Caco-2 (cell line): Measurements from ENCODE around the gene ABCD4. TPM values are rescaled to one million over a fixed set of nuclear protein-coding genes. Genes with fewer than 3 reads are reported as not detected.

Experiments
- BruUV-seq: library from RNA; stranded (reverse); fragments of 400-500 nt; replicated peaks from 2 replicates; lab custom pipeline; 2021; lab: Mats Ljungman, UMichigan
- CTCF ChIA-PET: fragments of 300-600 bp; sonication (Branson Sonifier 250); formaldehyde crosslinking; loops from one replicate; lab custom pipeline; 2022; ENCODE audit warnings: antibody characterized with exemption; lab: Charles Lee
- POLR2A ChIA-PET: fragments of 300-600 bp; sonication (Branson Sonifier 250); formaldehyde crosslinking; loops from one replicate; lab custom pipeline; 2022; ENCODE audit warnings: antibody characterized with exemption; lab: Charles Lee
- DNase-seq, 2 experiments: peaks; one replicate each; pipeline versions ENCODE4 v3.0.0 to v3.0.0-alpha.2; 2020 to 2022
- H3K27me3 ChIP-seq: replicated peaks from 2 replicates; pipeline ENCODE4 v1.6.0; 2011; ENCODE audit warnings: low read length; ENCODE audit not compliant: control insufficient read depth, insufficient read depth
- H3K36me3 ChIP-seq: 2 replicates; pipeline ENCODE4 v1.5.1; 2011; ENCODE audit warnings: low read length; ENCODE audit not compliant: control insufficient read depth, insufficient read depth
- H3K4me1 ChIP-seq: fragments of 250-450 bp; sonication (Bioruptor Pico); 2 replicates; pipeline ENCODE4 v1.5.1; 2020; ENCODE audit warnings: mild to moderate bottlenecking
- H3K4me3 ChIP-seq: 2 replicates; pipeline ENCODE4 v1.5.1; 2011; ENCODE audit warnings: low read depth, mild to moderate bottlenecking, control low read depth, low read length
- H3K9me3 ChIP-seq: fragments of 250-450 bp; sonication (Bioruptor Pico); 2 replicates; pipeline ENCODE4 v1.5.1; 2020; ENCODE audit warnings: mild to moderate bottlenecking, moderate library complexity
- H3K27ac Mint-ChIP-seq: one replicate; pipeline ENCODE4 v1.8.0; 2022; ENCODE audit warnings: mixed read lengths; ENCODE audit not compliant: unreplicated experiment
- H3K27me3 Mint-ChIP-seq: one replicate; pipeline ENCODE4 v1.8.0; 2022; ENCODE audit warnings: mixed read lengths; ENCODE audit not compliant: insufficient read depth, unreplicated experiment
- H3K36me3 Mint-ChIP-seq: one replicate; pipeline ENCODE4 v1.8.0; 2022; ENCODE audit warnings: mild to moderate bottlenecking, mixed read lengths; ENCODE audit not compliant: insufficient read depth, unreplicated experiment
- H3K4me1 Mint-ChIP-seq: one replicate; pipeline ENCODE4 v1.8.0; 2022; ENCODE audit warnings: low read depth, mixed read lengths; ENCODE audit not compliant: unreplicated experiment
- H3K4me3 Mint-ChIP-seq: one replicate; pipeline ENCODE4 v1.8.0; 2022; ENCODE audit warnings: mild to moderate bottlenecking, moderate library complexity, mixed read lengths; ENCODE audit not compliant: unreplicated experiment
- H3K9me3 Mint-ChIP-seq: one replicate; pipeline ENCODE4 v1.8.0; 2022; ENCODE audit warnings: mixed read lengths; ENCODE audit not compliant: unreplicated experiment
- intact Hi-C: fragments of 100-400 bp; cut with micrococcal nuclease; formaldehyde crosslinking; loops from one replicate; pipeline ENCODE4 v1.10.0; 2022; ENCODE audit not compliant: unreplicated experiment
- total RNA-seq: library from RNA; stranded (reverse); gene quantifications from 2 replicates; pipeline ENCODE4 v1.2.3, GENCODE V29; 2022
- TF ChIP-seq, protein P1 (sequence below), 2 experiments: fragments of 200-600 bp in 1 of 2; IDR thresholded peaks; 1 replicate in 1 of 2; 2 replicates in 1 of 2; pipeline versions ENCODE4 v1.5.1 to v1.8.0; 2011 to 2022; ENCODE audit warnings: antibody characterized with exemption in 1 of 2, control low read depth in 1 of 2, inconsistent platforms in 1 of 2, low read depth in 1 of 2, low read length in 1 of 2, mild to moderate bottlenecking in 1 of 2, moderate library complexity in 1 of 2; ENCODE audit not compliant: insufficient read depth in 1 of 2, severe bottlenecking in 1 of 2, unreplicated experiment in 1 of 2

Gene ABCD4
- total RNA-seq, 1 experiment from 2014 or later: 82.1 TPM

DNA sequence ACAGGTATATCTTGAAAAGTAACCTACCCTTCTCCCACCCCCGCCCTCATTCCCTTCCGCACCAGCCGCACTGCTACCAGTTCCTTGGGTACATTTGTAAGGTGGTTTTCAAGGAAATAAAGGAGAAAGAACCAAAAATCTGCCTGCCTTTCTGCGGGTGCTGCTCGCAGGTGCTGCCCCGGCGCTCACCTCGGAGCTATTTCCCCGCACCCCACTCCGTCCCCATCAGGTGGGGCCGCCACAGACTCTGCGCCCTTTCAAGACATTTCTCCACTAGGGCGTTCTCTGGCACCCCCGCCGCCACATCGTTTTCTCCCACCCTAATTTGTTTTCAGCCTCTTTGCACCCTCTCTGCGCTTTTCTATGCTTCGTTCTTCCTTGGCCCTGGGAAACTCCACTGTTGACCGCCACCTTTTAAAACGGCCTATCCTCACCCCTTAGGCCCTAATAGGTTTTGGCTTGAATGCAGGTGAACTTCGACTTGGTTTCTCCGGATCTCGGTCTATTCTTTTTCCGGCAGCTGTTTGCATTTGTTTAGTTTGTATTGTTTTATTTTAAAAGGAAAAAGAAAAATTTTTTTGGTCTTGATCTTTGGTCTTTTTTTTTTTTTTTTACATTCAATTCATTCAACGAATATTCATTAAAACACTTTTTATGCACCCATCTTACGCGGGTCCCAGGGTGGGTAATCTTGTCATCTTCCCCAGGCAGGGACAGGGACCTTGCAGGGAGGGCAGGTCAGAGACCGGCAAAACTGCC, 60.5 kb downstream of the ABCD4 start:
- H3K9me3 Mint-ChIP-seq: no peaks in the 10 kb centered on the region
- H3K4me3 Mint-ChIP-seq: no peak overlapping the region
- CTCF ChIA-PET: no interaction called here
- Histone ChIP-seq H3K36me3 (no peaks in the 10 kb centered on the region), H3K9me3 (no peaks in the 10 kb centered on the region), H3K4me3 (no peak overlapping the region), H3K4me1 (no peaks in the 10 kb centered on the region), H3K27me3 (no peaks in the 10 kb centered on the region; the same call in 1 of the 2 replicates)
- intact Hi-C loops: no loop called here
- H3K4me1 Mint-ChIP-seq: no peaks in the 10 kb centered on the region
- TF ChIP-seq, protein P1, sequence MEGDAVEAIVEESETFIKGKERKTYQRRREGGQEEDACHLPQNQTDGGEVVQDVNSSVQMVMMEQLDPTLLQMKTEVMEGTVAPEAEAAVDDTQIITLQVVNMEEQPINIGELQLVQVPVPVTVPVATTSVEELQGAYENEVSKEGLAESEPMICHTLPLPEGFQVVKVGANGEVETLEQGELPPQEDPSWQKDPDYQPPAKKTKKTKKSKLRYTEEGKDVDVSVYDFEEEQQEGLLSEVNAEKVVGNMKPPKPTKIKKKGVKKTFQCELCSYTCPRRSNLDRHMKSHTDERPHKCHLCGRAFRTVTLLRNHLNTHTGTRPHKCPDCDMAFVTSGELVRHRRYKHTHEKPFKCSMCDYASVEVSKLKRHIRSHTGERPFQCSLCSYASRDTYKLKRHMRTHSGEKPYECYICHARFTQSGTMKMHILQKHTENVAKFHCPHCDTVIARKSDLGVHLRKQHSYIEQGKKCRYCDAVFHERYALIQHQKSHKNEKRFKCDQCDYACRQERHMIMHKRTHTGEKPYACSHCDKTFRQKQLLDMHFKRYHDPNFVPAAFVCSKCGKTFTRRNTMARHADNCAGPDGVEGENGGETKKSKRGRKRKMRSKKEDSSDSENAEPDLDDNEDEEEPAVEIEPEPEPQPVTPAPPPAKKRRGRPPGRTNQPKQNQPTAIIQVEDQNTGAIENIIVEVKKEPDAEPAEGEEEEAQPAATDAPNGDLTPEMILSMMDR (IDR thresholded peaks at IDR 0.05; ENCODE audit: insufficient read depth in 1 of 2, low read depth in 1 of 2, low read length in 1 of 2, severe bottlenecking in 1 of 2, unreplicated experiment in 1 of 2): no peak
- POLR2A ChIA-PET: no interaction called here
- BruUV-seq: no TSS peak
- peaks cover 34% of the 10 kb centered on the region for H3K27me3 Mint-ChIP-seq
- H3K36me3 Mint-ChIP-seq: no peaks in the 10 kb centered on the region
- no peak for DNase-seq
- no peak overlapping the region for H3K27ac Mint-ChIP-seq

DNA sequence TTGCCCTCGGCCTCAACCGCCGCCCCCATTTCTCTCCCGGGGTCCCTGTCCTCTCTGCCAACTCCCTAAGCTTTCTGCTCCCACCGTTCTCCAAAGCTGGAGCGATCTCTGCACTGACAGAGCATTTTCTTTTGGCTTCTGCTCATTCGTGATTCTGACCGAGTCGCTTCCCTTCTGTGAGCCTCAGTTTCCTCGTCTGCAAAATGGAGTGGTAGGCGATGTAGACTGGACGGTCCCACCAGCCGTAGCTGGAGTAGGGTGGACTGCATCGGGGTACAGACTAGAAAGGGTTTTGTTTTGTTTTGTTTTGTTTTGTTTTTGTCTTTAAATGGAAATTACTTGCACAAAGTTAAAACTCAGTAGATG, 61.1 kb downstream of the ABCD4 start:
- H3K4me1 ChIP-seq: no peaks in the 10 kb centered on the region
- Mint-ChIP-seq H3K4me1 (no peaks in the 10 kb centered on the region), H3K4me3 (peak overlapping the region; percentile 54), H3K9me3 (no peaks in the 10 kb centered on the region), H3K36me3 (no peaks in the 10 kb centered on the region), H3K27ac (no peak overlapping the region), H3K27me3 (peaks cover 34% of the 10 kb centered on the region)
- no peaks in the 10 kb centered on the region; the same call in 1 of the 2 replicates for H3K27me3 ChIP-seq
- H3K4me3 ChIP-seq: no peak overlapping the region
- TF ChIP-seq, protein P1 (IDR thresholded peaks at IDR 0.05; ENCODE audit: insufficient read depth in 1 of 2, low read depth in 1 of 2, low read length in 1 of 2, severe bottlenecking in 1 of 2, unreplicated experiment in 1 of 2): no peak
- H3K36me3 ChIP-seq: no peaks in the 10 kb centered on the region
- intact Hi-C loops: no loop called here
- ChIA-PET POLR2A (no interaction called here), CTCF (interaction anchor here (0.6 kb wide), 1 partner anchor 16 kb away, joined by 3 read pairs; no protein-coding TSS in a partner anchor)
- no peak for DNase-seq
- BruUV-seq: no TSS peak
- no peaks in the 10 kb centered on the region for H3K9me3 ChIP-seq

DNA sequence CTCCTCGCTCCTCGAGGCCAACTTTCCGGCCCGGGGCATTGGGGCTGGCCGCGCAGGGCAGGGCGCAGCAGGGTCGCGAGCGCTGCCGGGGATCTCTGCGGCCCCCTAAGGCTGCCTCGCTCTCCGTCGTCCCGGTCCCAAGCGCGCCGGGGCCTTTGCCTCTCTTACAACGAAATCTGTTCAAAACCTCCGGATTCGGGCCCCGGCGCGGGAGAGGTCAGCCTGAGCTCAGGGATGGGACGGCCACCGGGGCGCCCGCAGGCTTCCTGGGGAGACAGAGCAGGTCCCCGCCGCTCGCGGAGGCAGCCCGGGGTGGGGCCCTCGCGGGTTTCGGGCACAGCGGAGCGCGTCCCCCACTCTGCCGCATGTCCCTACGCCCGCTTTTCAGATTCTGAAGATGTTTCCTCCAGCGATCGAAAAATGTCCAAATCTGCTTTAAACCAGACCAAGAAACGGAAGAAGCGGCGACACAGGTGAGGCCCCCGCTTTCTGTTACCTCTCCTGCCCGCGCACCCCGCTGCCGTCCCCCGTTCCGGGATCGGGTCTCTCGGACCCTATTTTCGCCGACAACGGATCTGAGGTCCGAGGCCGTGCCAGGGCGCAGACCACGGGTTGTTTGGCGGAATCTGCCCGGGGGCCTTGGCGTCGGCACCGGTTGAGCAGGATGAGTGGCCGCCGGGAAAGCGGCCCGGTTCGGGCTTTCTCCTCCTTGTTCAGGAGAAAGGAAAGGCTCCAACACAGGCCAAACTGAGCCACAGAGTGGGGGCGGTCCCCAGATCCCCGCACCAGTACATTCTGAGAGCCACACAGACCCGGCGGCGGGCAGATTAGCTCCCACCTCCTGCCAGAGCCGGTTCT, 61.7 kb downstream of the ABCD4 start:
- Mint-ChIP-seq H3K36me3 (no peaks in the 10 kb centered on the region), H3K4me3 (peak overlapping the region; percentile 54), H3K27ac (no peak overlapping the region), H3K27me3 (peaks cover 34% of the 10 kb centered on the region), H3K4me1 (no peaks in the 10 kb centered on the region), H3K9me3 (no peaks in the 10 kb centered on the region)
- TF ChIP-seq, protein P1 (IDR thresholded peaks at IDR 0.05; ENCODE audit: insufficient read depth in 1 of 2, low read depth in 1 of 2, low read length in 1 of 2, severe bottlenecking in 1 of 2, unreplicated experiment in 1 of 2): no peak
- BruUV-seq: no TSS peak
- intact Hi-C loops: no loop called here
- H3K4me1 ChIP-seq: no peaks in the 10 kb centered on the region
- CTCF ChIA-PET: interaction anchor here (0.6 kb wide), 1 partner anchor 17 kb away, joined by 3 read pairs; no protein-coding TSS in a partner anchor
- no peaks in the 10 kb centered on the region; the same call in 1 of the 2 replicates for H3K27me3 ChIP-seq
- no peak overlapping the region for H3K4me3 ChIP-seq
- POLR2A ChIA-PET: interaction anchor here (0.6 kb wide), 1 partner anchor 14 kb away, joined by 4 read pairs; no protein-coding TSS in a partner anchor
- H3K9me3 ChIP-seq: no peaks in the 10 kb centered on the region
- H3K36me3 ChIP-seq: no peaks in the 10 kb centered on the region
- DNase-seq: no peak
